Measurements from ENCODE around the gene AMN1.

DNA sequence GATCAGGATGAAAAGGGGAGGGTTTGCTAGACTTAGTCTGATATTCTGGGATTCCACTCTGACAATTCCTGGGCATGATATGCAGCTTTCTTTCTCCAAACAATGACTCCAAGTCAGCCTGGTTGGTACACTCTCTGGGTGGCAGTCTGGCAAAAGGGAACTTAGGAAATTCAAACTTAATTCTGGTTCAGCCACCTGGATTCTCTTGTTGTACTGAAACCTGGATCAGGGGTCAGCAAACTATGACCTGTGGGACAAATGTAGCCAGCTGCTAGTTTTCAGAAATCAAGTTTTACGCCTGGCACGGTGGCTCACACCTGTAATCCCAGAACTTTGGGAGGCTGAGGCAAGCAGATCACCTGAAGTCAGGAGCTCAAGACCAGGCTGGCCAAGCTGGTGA is 6.2 kb downstream of the AMN1 start:
- TF ChIP-seq, protein P1, sequence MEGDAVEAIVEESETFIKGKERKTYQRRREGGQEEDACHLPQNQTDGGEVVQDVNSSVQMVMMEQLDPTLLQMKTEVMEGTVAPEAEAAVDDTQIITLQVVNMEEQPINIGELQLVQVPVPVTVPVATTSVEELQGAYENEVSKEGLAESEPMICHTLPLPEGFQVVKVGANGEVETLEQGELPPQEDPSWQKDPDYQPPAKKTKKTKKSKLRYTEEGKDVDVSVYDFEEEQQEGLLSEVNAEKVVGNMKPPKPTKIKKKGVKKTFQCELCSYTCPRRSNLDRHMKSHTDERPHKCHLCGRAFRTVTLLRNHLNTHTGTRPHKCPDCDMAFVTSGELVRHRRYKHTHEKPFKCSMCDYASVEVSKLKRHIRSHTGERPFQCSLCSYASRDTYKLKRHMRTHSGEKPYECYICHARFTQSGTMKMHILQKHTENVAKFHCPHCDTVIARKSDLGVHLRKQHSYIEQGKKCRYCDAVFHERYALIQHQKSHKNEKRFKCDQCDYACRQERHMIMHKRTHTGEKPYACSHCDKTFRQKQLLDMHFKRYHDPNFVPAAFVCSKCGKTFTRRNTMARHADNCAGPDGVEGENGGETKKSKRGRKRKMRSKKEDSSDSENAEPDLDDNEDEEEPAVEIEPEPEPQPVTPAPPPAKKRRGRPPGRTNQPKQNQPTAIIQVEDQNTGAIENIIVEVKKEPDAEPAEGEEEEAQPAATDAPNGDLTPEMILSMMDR (conservative IDR thresholded peaks at IDR 0.05): no peak
- TF ChIP-seq ZFX (IDR thresholded peaks at IDR 0.05): no peak
